ENCODE results near the gene CMBL. TPM values are rescaled to one million over a fixed set of nuclear protein-coding genes. Genes with fewer than 3 reads are reported as not detected.

Gene CMBL
- total RNA-seq, 1 experiment from 2014 or later: 11.4 TPM

GRCh38 chr5:10333154-10334006 lies 25.7 kb upstream of the CMBL start:
- peak; percentile 41 for DNase-seq (ENCODE audit: low read depth)

GRCh38 chr5:10332301-10332700 lies 24.6 kb upstream of the CMBL start:
- DNase-seq (ENCODE audit: low read depth): no peak

DNA sequence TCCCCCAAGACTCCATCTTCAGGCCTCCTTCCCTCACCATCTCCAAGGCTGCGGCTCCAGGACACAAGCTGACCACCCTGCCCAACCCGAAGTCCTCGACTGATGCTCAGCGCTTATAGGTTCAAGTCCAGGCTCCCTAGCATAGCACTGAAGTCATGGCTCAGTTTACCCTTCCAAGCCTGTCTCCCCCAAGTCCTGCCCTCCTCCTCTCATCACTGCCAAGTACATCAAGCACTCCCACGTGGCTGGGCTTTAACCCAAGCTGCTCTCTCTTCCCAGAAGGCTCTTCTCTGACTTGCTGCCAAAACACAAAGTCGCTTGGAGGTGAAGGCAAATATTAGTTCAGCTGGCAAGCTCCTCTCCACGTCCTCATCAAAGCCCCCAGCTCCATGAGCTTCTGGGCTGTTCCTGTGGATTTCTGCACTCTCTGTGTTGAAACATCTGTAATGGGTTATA lies 23.7 kb upstream of the CMBL start:
- peak; percentile 39 for DNase-seq (ENCODE audit: low read depth)

DNA sequence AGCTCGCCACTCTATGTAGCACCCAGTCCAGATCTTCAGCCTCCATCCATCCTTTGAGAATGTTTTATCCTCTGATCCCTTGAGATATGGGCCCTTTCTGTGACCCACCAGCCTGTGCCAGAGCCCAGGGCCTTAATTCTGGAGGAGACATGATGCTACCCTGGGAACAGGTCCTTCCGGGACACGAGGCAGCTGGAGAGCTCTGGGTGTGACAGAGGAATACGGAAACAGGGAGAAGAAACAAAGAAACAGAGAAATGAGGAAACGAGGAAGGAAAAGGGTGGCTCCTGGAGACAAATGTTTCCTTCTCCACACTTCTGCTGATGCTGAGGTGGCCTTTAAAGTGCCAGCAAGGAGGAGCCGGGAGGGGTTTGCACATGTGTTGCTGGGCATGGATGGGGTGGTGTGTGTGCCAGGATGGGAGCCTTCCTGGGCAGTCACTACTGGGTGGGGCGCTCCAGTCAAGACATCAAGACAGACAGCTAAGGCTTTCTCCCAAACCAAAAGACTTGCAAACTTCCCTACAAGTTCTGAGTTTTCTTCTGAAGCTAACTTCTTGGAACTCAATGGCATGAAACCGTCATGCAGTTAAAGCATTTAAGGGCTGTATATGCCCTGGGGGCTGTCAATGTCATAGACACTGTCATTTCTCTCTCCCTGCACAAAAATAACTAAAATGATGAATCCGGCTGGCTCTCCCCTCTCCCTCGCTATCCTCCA lies 23.0 kb upstream of the CMBL start:
- DNase-seq (ENCODE audit: low read depth): no peak

DNA sequence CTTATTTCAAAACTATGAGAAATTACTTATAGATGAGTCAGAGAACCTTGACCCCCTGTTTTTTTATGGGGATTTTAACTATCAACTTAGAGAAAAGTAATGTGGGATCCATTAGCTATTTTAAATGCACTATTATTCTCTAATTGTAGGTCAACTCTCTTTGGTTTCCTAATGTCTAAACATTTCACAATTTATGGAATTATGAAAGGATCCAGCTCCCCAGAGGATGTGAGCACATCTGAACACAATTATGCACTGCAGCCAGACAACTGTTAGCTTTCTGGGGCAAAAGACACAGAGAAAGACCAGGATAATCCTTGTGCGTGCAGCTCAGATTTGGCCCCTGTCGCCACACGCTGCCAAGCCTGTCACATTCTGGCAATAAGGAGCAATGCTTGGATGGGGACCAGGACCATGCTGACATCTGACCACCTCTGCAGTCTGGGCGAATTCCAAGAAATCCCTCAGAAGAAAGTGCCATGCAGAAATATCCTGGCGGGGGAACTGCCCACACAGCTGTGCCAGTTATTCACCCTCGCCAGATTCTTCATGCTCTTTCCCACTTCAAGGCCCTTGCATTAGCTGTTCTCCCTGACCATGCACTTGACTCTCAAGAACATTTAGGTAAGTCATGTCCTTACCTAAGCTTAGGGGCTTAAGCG lies 22.2 kb upstream of the CMBL start:
- peak; percentile 91 for DNase-seq (ENCODE audit: low read depth)

DNA sequence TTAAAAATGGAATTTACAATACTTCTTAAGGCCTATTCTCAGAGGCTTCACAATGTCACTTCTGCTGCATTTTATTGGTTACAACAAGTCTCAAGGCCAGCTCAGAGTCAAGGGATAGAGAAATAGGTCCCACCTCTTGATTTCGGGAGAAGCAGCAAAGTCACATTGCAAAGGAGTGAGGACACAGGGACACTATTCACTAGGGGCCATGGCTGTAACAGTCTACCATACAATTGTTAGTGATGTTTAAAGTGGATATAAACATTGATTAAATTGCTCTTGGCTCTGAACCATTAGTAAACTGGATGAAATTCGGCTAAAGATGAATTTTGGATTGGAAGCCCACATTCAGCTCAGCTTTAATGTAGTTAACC lies 21.7 kb upstream of the CMBL start:
- peak; percentile 71 for DNase-seq (ENCODE audit: low read depth)

DNA sequence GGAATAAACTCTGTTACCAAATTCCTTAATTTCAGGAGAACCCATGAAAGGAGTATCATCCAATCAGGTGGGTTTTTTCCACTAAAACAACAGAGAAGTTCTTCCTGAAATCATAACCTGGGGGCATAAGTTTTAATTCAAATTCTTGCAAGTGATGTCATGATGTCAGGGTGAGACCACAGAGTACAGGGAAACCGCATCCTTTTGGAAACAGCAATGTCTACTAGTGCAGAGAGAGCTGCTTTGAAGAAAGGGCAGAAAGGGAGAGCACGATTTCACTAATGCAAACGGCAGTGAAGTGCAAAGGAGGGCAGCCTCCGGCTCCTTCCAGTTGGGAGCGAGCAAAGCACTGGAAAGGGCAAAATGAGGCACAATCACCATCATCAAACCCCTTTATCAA lies 20.6 kb upstream of the CMBL start:
- DNase-seq (ENCODE audit: low read depth): peak; percentile 97

DNA sequence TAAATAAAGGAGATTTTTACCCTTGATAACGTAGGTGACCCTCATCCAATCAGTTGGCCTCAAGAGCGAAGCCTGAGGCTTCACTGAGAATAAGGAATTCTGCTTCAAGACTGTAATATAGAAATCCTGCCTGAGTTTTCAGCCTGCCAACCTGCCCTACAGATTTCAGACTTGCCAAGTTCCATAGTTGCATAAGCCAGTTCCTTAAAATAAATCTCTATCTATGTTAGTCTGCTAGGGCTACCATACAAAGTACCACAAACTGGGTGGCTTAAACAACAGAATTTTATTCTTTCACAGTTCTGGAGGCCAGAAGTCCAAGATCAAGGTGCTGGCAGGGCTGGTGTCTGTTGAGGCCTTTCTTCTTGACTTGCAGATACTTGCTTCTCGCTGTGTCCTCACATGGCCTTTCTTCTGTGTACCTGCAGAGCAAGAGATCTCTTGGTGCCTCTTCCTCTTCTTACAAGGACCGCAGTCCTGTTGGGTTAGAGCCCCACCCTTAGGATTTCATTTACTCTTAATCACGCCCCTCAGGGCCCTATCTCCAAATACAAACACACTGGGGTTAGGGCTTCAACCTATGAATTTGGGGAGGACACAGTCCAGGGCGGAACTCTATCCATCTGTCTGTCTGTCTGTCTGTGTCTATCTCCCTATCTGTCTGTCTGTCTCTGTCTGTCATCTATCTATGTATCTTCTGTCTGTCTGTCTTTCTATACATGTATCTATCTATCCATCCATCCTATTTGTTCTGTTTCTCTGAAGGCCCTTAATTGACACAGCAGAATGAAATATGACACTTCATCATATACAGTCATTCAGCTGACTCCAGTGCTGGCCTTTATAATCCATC lies 17.0 kb upstream of the CMBL start:
- no peak for DNase-seq (ENCODE audit: low read depth)

DNA sequence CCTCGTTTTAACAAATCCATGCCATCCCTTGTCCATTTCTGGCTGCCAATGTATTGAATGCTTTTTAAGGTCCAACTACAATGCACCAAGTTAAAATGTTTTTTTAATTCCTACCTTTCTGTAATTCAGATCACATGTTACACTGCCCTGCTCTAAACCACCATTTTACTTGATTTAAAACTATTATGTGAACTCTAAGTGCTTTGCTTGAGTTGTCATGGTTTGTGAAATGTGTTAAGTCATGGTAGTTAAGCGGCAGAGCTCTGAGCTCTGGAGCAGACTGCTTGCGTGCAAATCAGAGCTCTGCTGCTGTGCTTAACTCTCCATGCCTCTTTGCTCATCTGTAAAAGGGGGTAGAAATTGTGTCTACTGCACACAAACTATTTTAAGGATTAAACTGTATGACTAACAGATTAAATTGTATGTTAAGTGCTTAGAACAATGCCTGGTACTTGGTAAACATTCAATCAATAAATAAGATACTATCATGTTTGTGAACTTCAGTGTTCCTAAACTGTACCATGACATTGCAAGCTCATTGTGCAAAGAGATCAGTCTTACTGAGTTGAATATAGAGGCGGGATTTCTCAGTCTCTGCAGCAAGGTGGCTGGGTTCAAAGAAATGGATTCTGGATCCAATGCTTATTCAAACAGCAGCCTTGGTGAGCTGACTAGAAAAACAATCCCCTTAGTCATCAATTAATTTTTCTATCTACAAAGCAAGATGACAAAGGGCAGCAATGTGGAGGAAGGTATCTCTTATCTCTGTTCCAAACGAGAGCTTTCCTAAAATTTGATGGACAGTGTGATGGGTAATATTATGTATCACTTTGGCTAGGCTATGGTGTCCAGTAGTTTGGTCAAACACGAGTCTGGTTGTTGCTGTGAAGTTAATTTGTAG lies 16.1 kb upstream of the CMBL start:
- DNase-seq (ENCODE audit: low read depth): no peak

GRCh38 chr5:10321882-10322281 lies 14.2 kb upstream of the CMBL start:
- DNase-seq (ENCODE audit: low read depth): no peak

DNA sequence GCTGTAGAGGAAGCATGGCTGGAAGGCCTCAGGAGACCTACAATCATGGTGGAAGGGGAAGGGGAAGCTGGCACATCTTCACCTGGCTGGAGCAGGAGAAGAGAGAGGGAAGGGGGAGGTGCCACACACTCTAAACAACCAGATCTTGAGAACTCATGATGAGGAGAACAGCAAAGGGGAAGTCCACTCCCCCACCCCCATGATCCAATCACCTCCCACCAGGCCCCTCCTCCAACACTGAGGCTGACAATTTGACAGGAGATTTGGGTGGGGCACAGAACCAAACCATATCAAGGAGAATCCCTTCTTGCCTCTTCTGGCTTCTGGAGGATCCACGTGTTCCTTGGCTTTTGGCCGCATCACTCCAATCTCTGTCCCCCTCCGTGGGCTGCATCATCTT lies 13.1 kb upstream of the CMBL start:
- DNase-seq (ENCODE audit: low read depth): no peak

DNA sequence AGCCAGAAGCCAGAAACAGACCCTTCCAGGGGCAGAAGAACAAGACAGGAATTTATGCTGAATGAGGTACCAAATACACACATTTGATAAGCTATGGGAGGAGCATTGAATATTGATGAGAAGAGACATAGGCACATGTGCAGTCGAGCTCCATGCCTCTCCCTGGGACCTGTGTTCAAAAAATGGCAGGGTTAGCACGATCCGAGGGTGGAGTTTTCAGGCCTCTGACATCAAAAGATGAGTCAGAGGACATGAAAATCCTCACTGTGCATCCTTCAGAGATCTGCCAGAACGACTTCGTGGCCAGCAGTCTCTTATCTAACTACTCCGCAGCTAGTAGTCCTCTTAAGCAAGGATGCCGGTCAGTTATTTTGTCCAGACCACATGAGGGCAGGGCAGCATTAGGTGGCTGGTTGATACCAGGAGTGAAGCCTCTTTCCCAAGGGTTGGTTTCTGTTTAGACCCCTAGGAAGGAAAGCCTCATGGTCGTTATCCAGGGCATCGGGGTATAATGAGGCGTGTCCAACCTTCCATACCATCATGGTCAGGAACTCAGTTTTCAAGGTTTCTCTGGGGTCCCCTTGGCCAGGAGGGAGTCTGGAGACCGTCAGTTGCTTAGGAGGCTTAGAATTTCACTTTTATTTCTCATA lies 11.6 kb upstream of the CMBL start:
- no peak for DNase-seq (ENCODE audit: low read depth)

- DNase-seq (ENCODE audit: low read depth): peak; percentile 83
Observed at GRCh38 chr5:10317825-10318682, 10.4 kb upstream of the CMBL start.

GRCh38 chr5:10315824-10316509 lies 8.3 kb upstream of the CMBL start:
- DNase-seq (ENCODE audit: low read depth): no peak

GRCh38 chr5:10315201-10315600 lies 7.5 kb upstream of the CMBL start:
- no peak for DNase-seq (ENCODE audit: low read depth)

GRCh38 chr5:10311595-10312425 lies 4.1 kb upstream of the CMBL start:
- no peak for DNase-seq (ENCODE audit: low read depth)

DNA sequence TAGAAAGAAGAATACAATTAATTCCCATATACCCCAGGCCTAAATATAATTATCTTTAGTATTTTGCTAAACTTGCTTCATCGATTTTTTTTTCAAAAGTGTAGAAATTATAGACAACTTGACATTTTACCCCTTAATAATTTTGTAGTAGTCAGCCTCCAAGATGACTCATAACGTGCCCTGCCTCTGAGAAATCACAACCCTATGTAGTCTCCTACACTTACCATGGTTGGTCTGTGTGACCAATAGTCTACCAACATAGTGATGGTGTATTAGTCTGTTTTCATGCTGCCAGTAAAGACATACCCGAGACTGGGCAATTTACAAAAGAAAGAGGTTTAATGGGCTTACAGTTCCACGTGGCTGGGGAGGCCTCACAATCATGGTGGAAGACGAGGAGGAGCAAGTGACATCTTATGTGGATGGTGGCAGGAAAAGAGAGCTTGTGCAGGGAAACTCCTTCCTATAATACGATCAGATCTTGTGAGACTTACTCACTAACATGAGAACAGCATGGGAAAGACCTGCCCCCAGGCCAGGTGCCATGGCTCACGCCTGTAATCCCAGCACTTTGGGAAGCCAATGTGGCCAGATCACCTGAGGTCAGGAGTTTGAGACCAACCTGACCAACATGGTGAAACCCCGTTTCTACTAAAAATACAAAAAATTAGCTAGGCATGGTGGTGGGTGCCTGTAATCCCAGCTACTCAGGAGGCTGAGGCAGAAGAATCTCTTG lies 3.3 kb upstream of the CMBL start:
- peak; percentile 77 for DNase-seq (ENCODE audit: low read depth)

Data from M059J (cell line).